SW480 (cell line): ENCODE measurements around the gene NUP35.
"Not testable (repeated sequence)": the region's sequence is repeated elsewhere in the genome, so short reads cannot be mapped to it uniquely, and the experiment has no call there.

ENCODE experiments used
- DNase-seq: peaks from one replicate; pipeline ENCODE4 v3.0.0-alpha.2; 2016; ENCODE audit warnings: low spot score

The NUP35 gene

GRCh38 chr2:183148955-183149354 lies 24.7 kb downstream of the NUP35 start:
- DNase-seq: no peak

DNA sequence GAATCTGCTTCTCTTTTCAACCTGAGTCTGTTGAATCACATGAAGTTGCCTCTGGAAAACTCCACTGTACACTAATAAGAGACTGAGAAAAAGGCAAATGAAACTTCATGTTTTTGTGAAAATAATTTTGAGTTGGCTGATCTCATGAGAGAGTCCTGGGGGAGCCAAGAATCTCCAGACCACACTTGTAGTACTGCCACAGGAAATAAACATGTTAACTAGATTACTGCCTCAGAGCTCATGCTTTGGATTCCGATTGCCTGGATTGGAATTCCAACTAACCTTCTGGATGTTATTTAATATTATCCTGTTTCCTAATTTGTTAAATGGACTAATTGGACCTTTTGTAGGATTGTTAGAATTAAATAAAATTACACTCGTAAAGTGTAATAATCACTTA lies 25.2 kb downstream of the NUP35 start:
- no peak for DNase-seq

DNA sequence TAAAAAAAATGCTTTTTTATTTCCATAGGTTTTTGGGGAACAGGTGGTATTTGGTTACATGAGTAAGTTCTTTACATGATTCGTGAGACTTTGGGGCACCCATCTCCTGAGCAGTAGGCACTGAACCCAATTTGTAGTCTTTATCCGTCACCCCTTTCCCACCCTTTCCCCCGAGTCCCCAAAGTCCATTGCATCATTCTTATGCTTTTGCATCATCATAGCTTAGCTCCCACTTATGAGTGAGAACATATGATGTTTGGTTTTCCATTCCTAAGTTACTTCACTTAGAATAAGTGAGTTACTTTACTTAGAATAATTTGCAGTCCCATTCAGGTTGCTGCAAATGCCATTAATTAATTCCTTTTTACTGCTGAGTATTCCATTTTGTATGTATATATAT lies 28.0 kb downstream of the NUP35 start:
- not testable (repeated sequence) for DNase-seq

DNA sequence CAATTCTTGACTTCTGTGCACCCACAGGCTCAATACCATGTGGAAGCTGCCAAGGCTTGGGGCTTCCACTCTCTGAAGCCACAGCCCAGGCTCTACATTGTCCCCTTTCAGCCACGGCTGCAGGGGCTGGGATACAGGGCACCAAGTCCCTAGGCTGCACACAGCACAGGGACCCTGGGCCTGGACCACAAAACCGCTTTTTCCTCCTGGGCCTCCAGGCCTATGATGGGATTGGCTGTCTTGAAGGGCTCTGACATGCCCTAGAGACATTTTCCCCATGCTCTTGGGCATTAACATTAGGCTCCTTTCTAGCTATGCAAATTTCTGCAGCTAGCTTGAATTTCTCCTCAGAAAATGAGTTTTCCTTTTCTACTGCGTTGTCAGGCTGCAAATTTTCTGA lies 29.7 kb downstream of the NUP35 start:
- no peak for DNase-seq

- not testable (repeated sequence) for DNase-seq
These were observed 30.5 kb downstream of the NUP35 start for GRCh38 chr2:183154772-183155171.

DNA sequence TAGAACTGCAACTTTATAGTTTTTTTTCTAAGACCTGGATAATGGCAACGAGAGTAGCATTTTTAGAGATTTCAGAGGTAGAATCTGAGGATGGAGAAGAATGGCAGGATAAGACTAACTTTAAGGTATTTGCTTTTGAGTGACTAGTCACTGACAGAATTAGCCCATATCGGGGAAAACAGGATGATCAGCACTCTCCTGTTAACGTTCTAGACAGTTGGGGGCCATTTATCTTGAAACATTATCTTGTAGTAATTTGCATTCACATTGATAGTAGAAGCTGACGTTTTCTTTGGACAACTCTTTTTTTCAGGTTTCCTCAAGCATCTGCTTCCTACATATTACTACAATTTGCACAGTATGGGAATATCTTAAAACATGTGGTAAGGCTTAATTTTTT lies 32.9 kb downstream of the NUP35 start:
- no peak for DNase-seq

- no peak for DNase-seq
These were observed 38.1 kb downstream of the NUP35 start for GRCh38 chr2:183162362-183162761.

DNA sequence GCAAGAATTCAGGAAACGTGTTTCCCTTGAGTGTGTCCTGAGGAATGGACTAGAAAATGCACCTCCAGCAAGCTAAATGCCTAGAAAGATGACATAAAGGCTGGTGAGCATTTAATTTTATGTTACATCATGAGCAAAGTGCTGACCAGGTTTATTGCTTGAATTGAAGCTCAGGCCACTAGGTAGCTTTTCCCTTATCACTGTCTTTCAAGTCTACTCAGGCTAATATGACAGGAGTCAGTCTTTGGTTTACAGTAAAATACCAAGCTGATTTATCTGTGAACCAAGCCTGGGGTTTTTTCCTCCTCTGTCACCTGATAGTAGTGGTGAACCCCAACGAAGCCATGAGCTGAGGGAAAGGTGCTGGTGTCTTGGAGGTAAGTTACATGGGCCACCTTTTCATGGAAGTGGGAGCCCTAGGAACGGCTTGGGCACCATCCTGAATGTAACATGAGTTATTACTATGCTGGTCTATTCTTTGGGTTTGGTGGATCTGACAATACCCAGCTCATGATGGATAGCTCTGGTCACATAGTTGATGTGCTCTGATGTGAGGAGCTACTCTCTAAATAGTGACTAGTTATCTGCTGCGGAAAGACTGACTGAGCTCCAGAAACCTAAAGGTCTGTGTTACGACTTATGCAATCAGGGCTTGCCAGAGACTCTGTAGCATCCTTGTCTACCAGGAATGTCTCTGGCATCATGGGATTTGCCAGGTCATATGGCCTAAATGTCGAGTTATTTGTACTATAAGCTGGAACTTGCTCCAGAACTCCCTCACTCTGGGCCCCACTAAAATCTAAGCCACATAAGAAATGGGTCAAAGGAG lies 39.8 kb downstream of the NUP35 start:
- no peak for DNase-seq

GRCh38 chr2:183164650-183165015 lies 40.4 kb downstream of the NUP35 start:
- peak; percentile 71 for DNase-seq

GRCh38 chr2:183166210-183166609 lies 42.0 kb downstream of the NUP35 start:
- DNase-seq: no peak

DNA sequence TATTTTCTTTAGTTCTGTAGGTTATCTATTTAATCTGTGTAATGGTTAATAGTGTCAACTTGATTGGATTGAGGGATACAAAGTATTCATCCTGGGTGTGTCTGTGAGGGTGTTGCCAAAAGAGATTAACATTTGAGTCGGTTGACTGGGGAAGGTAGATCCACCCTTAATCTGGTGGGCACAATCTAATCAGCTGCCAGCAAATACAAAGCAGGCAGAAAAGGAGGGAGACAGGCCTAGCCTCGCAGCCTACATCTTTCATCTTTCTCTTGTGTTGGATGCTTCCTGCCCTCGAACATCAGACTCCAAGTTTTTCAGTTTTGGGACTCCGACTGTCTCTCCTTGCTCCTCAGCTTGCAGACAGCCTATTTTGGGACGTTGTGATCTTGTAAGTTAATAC lies 42.7 kb downstream of the NUP35 start:
- DNase-seq: not testable (repeated sequence)

DNA sequence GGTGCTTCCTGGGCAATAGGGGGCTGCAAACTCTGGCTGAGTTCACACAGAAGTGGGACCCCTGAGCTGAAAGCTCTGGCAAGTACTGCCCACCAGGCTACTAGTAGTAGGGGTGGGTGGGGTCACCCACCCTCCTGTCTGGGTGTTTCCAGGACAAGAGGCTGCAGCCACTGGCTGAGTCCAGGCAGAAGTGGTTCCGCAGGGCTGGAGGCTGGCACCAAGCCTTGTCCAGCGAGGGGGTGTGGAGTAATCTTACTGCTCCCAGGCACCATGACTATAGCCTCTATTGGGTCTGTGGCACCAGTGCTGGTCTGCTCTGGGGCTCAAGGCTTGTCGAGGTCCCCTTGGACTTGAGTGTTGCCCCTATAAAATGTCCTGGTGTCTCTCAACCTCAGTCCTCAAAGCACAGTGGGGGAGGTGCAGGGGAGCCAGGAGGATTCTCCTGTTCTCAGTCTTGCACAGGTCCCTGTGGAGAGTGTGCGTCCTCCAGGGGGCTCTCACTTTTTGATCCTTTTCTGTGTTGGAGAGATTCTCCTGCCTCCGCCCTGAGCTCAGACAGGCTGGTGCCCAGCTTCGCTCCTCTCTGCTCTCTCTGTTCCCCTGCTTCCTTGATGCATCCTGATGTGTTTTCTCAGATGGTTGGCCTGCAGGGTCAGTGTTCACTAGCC lies 48.1 kb downstream of the NUP35 start:
- no peak for DNase-seq

DNA sequence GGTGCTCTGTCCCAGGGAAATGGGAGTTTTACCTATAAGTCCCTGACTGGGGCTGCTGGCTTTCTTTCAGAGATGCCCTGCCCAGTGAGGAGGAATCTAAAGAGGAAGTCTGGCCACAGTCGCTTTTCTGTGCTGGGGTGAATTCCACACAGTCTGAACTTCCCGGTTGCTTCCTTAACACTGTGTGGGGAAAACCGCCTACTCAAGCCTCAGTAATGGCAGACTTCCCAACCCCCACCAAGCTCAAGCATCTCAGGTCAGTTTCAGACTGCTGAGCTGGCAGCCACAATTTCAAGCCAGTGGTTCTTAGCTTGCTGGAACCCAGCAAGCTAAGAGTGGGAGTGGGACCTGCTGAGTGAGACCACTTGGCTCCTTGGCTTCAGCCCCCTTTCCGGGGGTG lies 54.9 kb downstream of the NUP35 start:
- DNase-seq: no peak

DNA sequence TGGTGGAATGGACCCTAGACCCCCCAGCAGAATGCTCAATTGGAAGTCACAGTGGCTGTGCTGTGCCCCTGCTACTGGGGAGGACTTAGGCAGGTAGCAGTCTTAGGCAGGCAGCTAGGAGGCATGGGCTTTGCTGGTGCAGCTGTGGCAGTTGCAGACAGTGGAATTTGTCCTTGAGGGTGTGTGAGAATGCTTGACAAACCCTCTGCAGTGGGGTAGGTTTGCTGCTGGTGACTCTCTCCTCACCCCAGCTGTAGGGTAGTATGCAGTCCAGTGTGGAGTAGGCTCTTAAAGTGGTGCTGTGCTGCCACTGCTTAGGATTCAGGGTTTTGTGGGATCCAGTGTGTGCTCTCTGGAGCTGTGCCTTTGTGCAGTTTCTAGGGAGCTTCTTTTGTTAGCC lies 61.3 kb downstream of the NUP35 start:
- DNase-seq: no peak

DNA sequence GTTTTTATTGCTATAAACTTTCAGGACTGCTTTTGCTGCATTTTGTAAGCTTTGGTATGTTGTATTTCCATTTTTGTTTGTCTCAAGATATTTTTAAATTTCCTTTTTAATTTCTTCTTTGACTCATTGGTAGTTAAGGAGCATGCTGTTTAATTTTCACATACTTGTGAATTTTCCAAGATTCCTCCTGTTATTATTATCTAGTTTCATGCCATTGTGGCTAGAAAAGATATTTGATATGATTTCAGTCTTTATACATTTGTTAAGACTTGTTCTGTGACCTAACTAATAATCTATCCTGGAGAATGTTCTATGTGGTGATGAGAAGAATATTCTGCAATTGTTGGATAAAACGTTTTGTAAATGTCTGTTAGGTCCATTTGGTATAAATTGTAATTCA lies 62.1 kb downstream of the NUP35 start:
- DNase-seq: no peak

GRCh38 chr2:183186766-183187165 lies 62.5 kb downstream of the NUP35 start:
- no peak for DNase-seq

DNA sequence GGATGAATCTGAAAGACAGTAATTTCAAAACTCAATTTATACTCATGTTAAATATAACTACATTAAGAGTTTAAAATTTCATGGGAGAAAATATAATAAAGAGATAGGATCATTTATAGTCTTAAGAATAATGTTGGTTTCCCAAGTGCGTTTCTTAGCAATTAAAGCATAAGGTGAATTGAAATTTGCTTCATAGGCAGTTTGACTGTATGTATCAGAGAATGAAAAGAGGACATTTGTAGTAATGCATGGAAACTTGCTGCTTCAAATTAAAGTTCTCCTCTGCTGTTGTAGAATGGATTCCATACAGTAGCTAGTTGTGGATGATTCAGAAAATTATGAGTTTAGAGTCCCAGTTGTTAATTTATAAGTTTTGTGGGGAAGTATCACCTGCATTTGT lies 68.1 kb downstream of the NUP35 start:
- no peak for DNase-seq

- DNase-seq: no peak
These were observed 69.7 kb downstream of the NUP35 start for GRCh38 chr2:183193904-183194303.

- no peak for DNase-seq
These were observed 71.2 kb downstream of the NUP35 start for GRCh38 chr2:183195397-183195796.

- DNase-seq: no peak
These were observed 71.8 kb downstream of the NUP35 start for GRCh38 chr2:183195998-183196409.

DNA sequence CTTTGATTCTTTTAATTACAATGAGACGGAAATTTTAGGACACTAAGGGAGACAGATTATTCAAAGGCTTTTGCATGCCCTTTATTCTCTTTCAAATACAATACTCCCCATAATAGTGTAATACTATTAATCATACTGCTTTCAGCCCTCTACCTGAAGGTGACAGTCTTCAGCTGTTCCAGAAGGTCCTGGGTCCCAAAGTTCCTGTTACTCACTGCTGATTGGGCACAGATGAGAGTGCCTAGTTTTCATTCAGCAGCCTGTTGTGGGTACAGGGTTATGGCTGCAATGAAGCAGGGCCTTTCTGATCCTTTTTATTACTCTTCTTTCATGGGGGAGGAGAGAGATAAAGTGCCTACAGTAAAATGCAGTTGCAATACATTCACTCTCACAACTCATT lies 80.2 kb downstream of the NUP35 start:
- DNase-seq: no peak

GRCh38 chr2:183207110-183207509 lies 82.9 kb downstream of the NUP35 start:
- DNase-seq: peak; percentile 68

GRCh38 chr2:183209395-183210028 lies 85.3 kb downstream of the NUP35 start:
- no peak for DNase-seq
